ENCODE measurements around the gene RNF213.

- TF ChIP-seq CTCF (IDR thresholded peaks at IDR 0.05 in 2 of 3, conservative IDR thresholded peaks at IDR 0.05 in 1 of 3; ENCODE audit: borderline replicate concordance in 1 of 3, insufficient read depth in 1 of 3, low read depth in 2 of 3, low read length in 2 of 3) = no peak
- TF ChIP-seq ZNF274 (IDR thresholded peaks at IDR 0.05; ENCODE audit: low read depth, low read length) = no peak
- no peak for TF ChIP-seq FOSL1 (IDR thresholded peaks at IDR 0.05; ENCODE audit: low read depth)
- no peak for TF ChIP-seq POLR2A (IDR thresholded peaks at IDR 0.05; ENCODE audit: borderline replicate concordance, extremely low read depth, insufficient read depth, insufficient read length)
- TF ChIP-seq SIN3A (IDR thresholded peaks at IDR 0.05; ENCODE audit: low read depth) = no peak
- no peak for TF ChIP-seq POLR2AphosphoS5 (IDR thresholded peaks at IDR 0.05; ENCODE audit: low read depth, low read length)
- TF ChIP-seq REST (IDR thresholded peaks at IDR 0.05; ENCODE audit: low read depth) = no peak
- TF ChIP-seq ELF1 (IDR thresholded peaks at IDR 0.05; ENCODE audit: borderline replicate concordance, low read depth) = no peak
- no peak for TF ChIP-seq EZH2 (IDR thresholded peaks at IDR 0.05)
- no peak for TF ChIP-seq JUND (IDR thresholded peaks at IDR 0.05)
- TF ChIP-seq ZBTB33 (IDR thresholded peaks at IDR 0.05; ENCODE audit: extremely low read depth, insufficient replicate concordance, low read length) = no peak
Measured at GRCh38 chr17:80331820-80332219, 71.2 kb downstream of the RNF213 start.
